Stimulated activated CD8-positive, alpha-beta memory T cell treated with anti-CD3 and anti-CD28 coated beads, Interleukin-15, amount 100 ng/mL, for 4 hours (primary cell): ENCODE measurements around the gene CYP26B1.
"Not testable (repeated sequence)": the region's sequence is repeated elsewhere in the genome, so short reads cannot be mapped to it uniquely, and the experiment has no call there.

Experiments used
- DNase-seq, 2 donors: peaks; one replicate each; pipeline ENCODE4 v3.0.0-alpha.2; 2020; ENCODE audit warnings: low read depth in 2 of 2

The CYP26B1 gene

GRCh38 chr2:72109291-72109690, 38.4 kb downstream of the CYP26B1 start:
- no peak for DNase-seq

GRCh38 chr2:72108121-72108520, 39.5 kb downstream of the CYP26B1 start:
- no peak for DNase-seq

- DNase-seq, result no peak
These were observed 40.7 kb downstream of the CYP26B1 start for GRCh38 chr2:72106978-72107377.

- no peak for DNase-seq
These were observed 42.7 kb downstream of the CYP26B1 start for GRCh38 chr2:72104821-72105588.

GRCh38 chr2:72103690-72104089, 44.0 kb downstream of the CYP26B1 start:
- no peak for DNase-seq

- DNase-seq, result no peak
These were observed 44.5 kb downstream of the CYP26B1 start for GRCh38 chr2:72103161-72103560.

GRCh38 chr2:72098935-72099334, 48.7 kb downstream of the CYP26B1 start:
- DNase-seq, result no peak

GRCh38 chr2:72097276-72097675, 50.4 kb downstream of the CYP26B1 start:
- DNase-seq, result no peak

GRCh38 chr2:72096181-72096580, 51.5 kb downstream of the CYP26B1 start:
- no peak for DNase-seq

GRCh38 chr2:72095364-72095763, 52.3 kb downstream of the CYP26B1 start:
- DNase-seq, result no peak

GRCh38 chr2:72094701-72095100, 53.0 kb downstream of the CYP26B1 start:
- no peak for DNase-seq

GRCh38 chr2:72092111-72092510, 55.6 kb downstream of the CYP26B1 start:
- no peak for DNase-seq

- DNase-seq, result no peak
These were observed 56.7 kb downstream of the CYP26B1 start for GRCh38 chr2:72090781-72091482.

- no peak for DNase-seq
These were observed 57.4 kb downstream of the CYP26B1 start for GRCh38 chr2:72090271-72090720.

GRCh38 chr2:72089537-72089936, 58.1 kb downstream of the CYP26B1 start:
- DNase-seq, result no peak

GRCh38 chr2:72089028-72089427, 58.6 kb downstream of the CYP26B1 start:
- no peak for DNase-seq

GRCh38 chr2:72086871-72087633, 60.6 kb downstream of the CYP26B1 start:
- DNase-seq, result not testable (repeated sequence)

GRCh38 chr2:72085513-72085912, 62.1 kb downstream of the CYP26B1 start:
- no peak for DNase-seq

- no peak for DNase-seq
These were observed 62.6 kb downstream of the CYP26B1 start for GRCh38 chr2:72085036-72085435.

GRCh38 chr2:72084584-72084976, 63.1 kb downstream of the CYP26B1 start:
- no peak for DNase-seq

- DNase-seq, result no peak
These were observed 63.7 kb downstream of the CYP26B1 start for GRCh38 chr2:72083751-72084583.

- no peak for DNase-seq
These were observed 64.8 kb downstream of the CYP26B1 start for GRCh38 chr2:72082887-72083286.
